IMR-90 (cell line): Measurements from ENCODE around the gene ONECUT1. TPM values are rescaled to one million over a fixed set of nuclear protein-coding genes. Genes with fewer than 3 reads are reported as not detected.

Experiments
- ATAC-seq: fragments of 200-7000 bp; cut with Tn5 transposase; 2 replicates; pipeline ENCODE4 v1.9.1; 2020; ENCODE audit warnings: low read depth, mild to moderate bottlenecking, moderate library complexity
- BruUV-seq: library from RNA; stranded (reverse); fragments of 400-500 nt; replicated peaks from 2 replicates; lab custom pipeline; 2021; lab: Mats Ljungman, UMichigan
- CTCF ChIA-PET: fragments of 300-600 bp; formaldehyde crosslinking; extraction: SDS; loops from one replicate; lab custom pipeline; 2021; ENCODE audit warnings: antibody characterized with exemption; lab: Yijun Ruan, JAX
- POLR2A ChIA-PET: fragments of 300-600 bp; sonication (Branson Sonifier 250); formaldehyde crosslinking; loops from one replicate; lab custom pipeline; 2022; ENCODE audit warnings: antibody characterized with exemption; ENCODE audit not compliant: unreplicated experiment; lab: Charles Lee
- DNase-seq: peaks from one replicate; pipeline ENCODE4 v3.0.0; 2013
- H2AFZ ChIP-seq: replicated peaks from 2 replicates; pipeline ENCODE3; 2013; ENCODE audit warnings: low read length, mild to moderate bottlenecking; ENCODE audit not compliant: poor library complexity
- H2AK5ac ChIP-seq: 2 replicates; pipeline ENCODE4 v1.6.1; 2013; ENCODE audit warnings: low read depth, low read length, inconsistent platforms
- H2AK9ac ChIP-seq: replicated peaks from 2 replicates; pipeline ENCODE3; 2013; ENCODE audit warnings: mild to moderate bottlenecking, low read depth, low read length, moderate library complexity; ENCODE audit not compliant: poor library complexity
- H2BK120ac ChIP-seq: 2 replicates; pipeline ENCODE4 v1.6.1; 2013; ENCODE audit warnings: low read depth, low read length, inconsistent platforms
- H2BK15ac ChIP-seq: 3 replicates; pipeline ENCODE4 v1.6.1; 2013; ENCODE audit warnings: low read depth, low read length, inconsistent platforms
- H2BK20ac ChIP-seq: 2 replicates; pipeline ENCODE4 v1.6.1; 2013; ENCODE audit warnings: low read depth, mild to moderate bottlenecking, inconsistent platforms, low read length, moderate library complexity
- H2BK5ac ChIP-seq: 2 replicates; pipeline ENCODE4 v1.6.1; 2013; ENCODE audit warnings: mild to moderate bottlenecking, low read depth, low read length, inconsistent platforms; ENCODE audit not compliant: poor library complexity, severe bottlenecking
- H3K14ac ChIP-seq: replicated peaks from 2 replicates; pipeline ENCODE4 v1.6.1; 2013; ENCODE audit warnings: low read depth, low read length, inconsistent platforms
- H3K18ac ChIP-seq: 2 replicates; pipeline ENCODE4 v1.6.1; 2013; ENCODE audit warnings: low read depth, low read length, control low read depth
- H3K23ac ChIP-seq: 2 replicates; pipeline ENCODE4 v1.6.1; 2013; ENCODE audit warnings: low read depth, low read length, inconsistent platforms
- H3K27ac ChIP-seq: 2 replicates; pipeline ENCODE4 v1.5.1; 2013; ENCODE audit warnings: mild to moderate bottlenecking, control low read depth, low read length; ENCODE audit not compliant: insufficient read depth
- H3K27me3 ChIP-seq: 2 replicates; pipeline ENCODE4 v1.6.1; 2013; ENCODE audit warnings: low read length; ENCODE audit not compliant: control insufficient read depth, insufficient read depth
- H3K36me3 ChIP-seq: 2 replicates; pipeline ENCODE4 v1.6.1; 2013; ENCODE audit warnings: low read length, mixed read lengths; ENCODE audit not compliant: control insufficient read depth, insufficient read depth
- H3K4ac ChIP-seq: 2 replicates; pipeline ENCODE4 v1.6.1; 2013; ENCODE audit warnings: low read depth, low read length, inconsistent platforms
- H3K4me1 ChIP-seq: 2 replicates; pipeline ENCODE4 v1.6.1; 2013; ENCODE audit warnings: low read length, mixed read lengths; ENCODE audit not compliant: control insufficient read depth, insufficient read depth
- H3K4me2 ChIP-seq: 2 replicates; pipeline ENCODE4 v1.6.1; 2013; ENCODE audit warnings: low read depth, mild to moderate bottlenecking, control low read depth, low read length, moderate library complexity
- H3K4me3 ChIP-seq: 2 replicates; pipeline ENCODE4 v1.5.1; 2013; ENCODE audit warnings: low read depth, mild to moderate bottlenecking, control low read depth, low read length, moderate library complexity; ENCODE audit not compliant: insufficient read depth
- H3K56ac ChIP-seq: 2 replicates; pipeline ENCODE4 v1.6.1; 2013; ENCODE audit warnings: low read length, inconsistent platforms; ENCODE audit not compliant: insufficient read depth; ENCODE audit errors: extremely low read depth
- H3K79me1 ChIP-seq, 2 experiments: 2 replicates each; pipeline ENCODE4 v1.6.1; 2013; ENCODE audit warnings: low read length in 2 of 2, inconsistent platforms in 1 of 2, low read depth in 1 of 2
- H3K9ac ChIP-seq: 2 replicates; pipeline ENCODE4 v1.6.1; 2013; ENCODE audit warnings: low read depth, low read length, control low read depth
- H3K9me1 ChIP-seq: 2 replicates; pipeline ENCODE4 v1.6.1; 2013; ENCODE audit warnings: low read length, inconsistent platforms; ENCODE audit not compliant: insufficient read depth
- H3K9me3 ChIP-seq: 2 replicates; pipeline ENCODE4 v1.6.1; 2013; ENCODE audit warnings: low read length; ENCODE audit not compliant: control insufficient read depth, insufficient read depth
- H4K20me1 ChIP-seq: 2 replicates; pipeline ENCODE4 v1.6.1; 2013; ENCODE audit warnings: low read length, inconsistent platforms; ENCODE audit not compliant: insufficient read depth
- H4K5ac ChIP-seq: 2 replicates; pipeline ENCODE4 v1.6.1; 2013; ENCODE audit warnings: mild to moderate bottlenecking, low read depth, low read length, control low read depth
- H4K8ac ChIP-seq, 2 experiments: 2 replicates each; pipeline ENCODE4 v1.6.1; 2013; ENCODE audit warnings: low read depth in 2 of 2, low read length in 2 of 2, control low read depth in 1 of 2, inconsistent platforms in 1 of 2
- H4K91ac ChIP-seq: 2 replicates; pipeline ENCODE4 v1.6.1; 2013; ENCODE audit warnings: low read depth, low read length, inconsistent platforms; ENCODE audit not compliant: insufficient read depth
- BHLHE40 ChIP-seq: fragments of 150-350 bp; IDR thresholded peaks from 2 replicates; pipeline ENCODE4 v1.6.1; 2016; ENCODE audit warnings: mild to moderate bottlenecking, low read depth, low read length
- CEBPB ChIP-seq: IDR thresholded peaks from 2 replicates; pipeline ENCODE4 v1.6.1; 2012; ENCODE audit warnings: low read depth, low read length, improper control_type of control experiment
- CHD1 ChIP-seq: IDR thresholded peaks from 2 replicates; pipeline ENCODE4 v1.6.1; 2012; ENCODE audit warnings: low read depth, low read length, improper control_type of control experiment
- ELK1 ChIP-seq: fragments of 150-350 bp; IDR thresholded peaks from 2 replicates; pipeline ENCODE4 v1.6.1; 2016; ENCODE audit warnings: low read depth, mild to moderate bottlenecking, low read length, moderate library complexity, borderline replicate concordance
- FOS ChIP-seq: fragments of 150-350 bp; IDR thresholded peaks from 2 replicates; pipeline ENCODE4 v1.6.1; 2016; ENCODE audit warnings: low read depth, low read length
- MAFK ChIP-seq: IDR thresholded peaks from 2 replicates; pipeline ENCODE4 v1.6.1; 2012; ENCODE audit warnings: low read depth, low read length, improper control_type of control experiment
- MAZ ChIP-seq: IDR thresholded peaks from 2 replicates; pipeline ENCODE4 v1.6.1; 2012; ENCODE audit warnings: low read depth, mild to moderate bottlenecking, low read length, improper control_type of control experiment, moderate library complexity, borderline replicate concordance
- MXI1 ChIP-seq: IDR thresholded peaks from 2 replicates; pipeline ENCODE4 v1.6.1; 2012; ENCODE audit warnings: low read depth, mild to moderate bottlenecking, low read length, moderate library complexity, borderline replicate concordance
- NFE2L2 ChIP-seq: fragments of 150-350 bp; IDR thresholded peaks from 2 replicates; pipeline ENCODE4 v1.6.1; 2016; ENCODE audit warnings: low read depth, mild to moderate bottlenecking, low read length
- POLR2A ChIP-seq: IDR thresholded peaks from 2 replicates; pipeline ENCODE4 v1.6.1; 2012; ENCODE audit warnings: mild to moderate bottlenecking, low read depth, low read length
- RAD21 ChIP-seq: IDR thresholded peaks from 2 replicates; pipeline ENCODE4 v1.6.1; 2012; ENCODE audit warnings: low read length, improper control_type of control experiment
- RCOR1 ChIP-seq: IDR thresholded peaks from 2 replicates; pipeline ENCODE4 v1.6.1; 2012; ENCODE audit warnings: mild to moderate bottlenecking, low read length, improper control_type of control experiment; ENCODE audit not compliant: insufficient replicate concordance
- RFX5 ChIP-seq: IDR thresholded peaks from 2 replicates; pipeline ENCODE4 v1.8.0; 2012; ENCODE audit warnings: low read depth, mild to moderate bottlenecking, low read length, moderate library complexity
- SMC3 ChIP-seq: fragments of 150-350 bp; IDR thresholded peaks from 2 replicates; pipeline ENCODE4 v1.6.1; 2016; ENCODE audit warnings: low read depth, mild to moderate bottlenecking, antibody characterized with exemption, low read length, moderate library complexity
- WGBS, 2 experiments: methylation state at CpG; one replicate each; pipeline versions ENCODE4 v1.1.5 to v1.1.7; 2013; ENCODE audit warnings: missing lambda C conversion rate in 2 of 2; ENCODE audit not compliant: insufficient read length in 1 of 2; ENCODE audit errors: extremely low coverage in 2 of 2; 5-methylcytosine and 5-hydroxymethylcytosine counted together
- dilution Hi-C: fragments of 300-500 bp; cut with HindIII; formaldehyde crosslinking; loops from one replicate; pipeline ENCODE4 v1.14.3; 2018; ENCODE audit warnings: low sequenced_read_pairs; ENCODE audit not compliant: unreplicated experiment
- in situ Hi-C: fragments of 300-500 bp; cut with MboI; formaldehyde crosslinking; loops from 3 replicates; pipeline ENCODE4 v1.14.3; 2019; ENCODE audit warnings: low sequenced_read_pairs, inconsistent platforms, mixed read lengths
- intact Hi-C: fragments of 100-400 bp; cut with micrococcal nuclease; formaldehyde crosslinking; loops from 2 replicates; pipeline ENCODE4 v1.10.0; 2022
- polyA plus RNA-seq, 3 experiments: library from polyadenylated mRNA; depleted of rRNA; stranded (reverse); fragments of >200 nt; gene quantifications; 2 replicates each; pipeline ENCODE4 v1.2.3, GENCODE V29; 2012; ENCODE audit warnings: low replicate concordance in 1 of 3
- total RNA-seq: library from RNA; depleted of rRNA; stranded (reverse); fragments of >200 nt; gene quantifications from 2 replicates; pipeline ENCODE4 v1.2.3, GENCODE V29; 2012
- TF ChIP-seq, protein P1 (sequence below): fragments of 150-350 bp; IDR thresholded peaks from 2 replicates; pipeline ENCODE4 v1.6.1; 2017; ENCODE audit warnings: mild to moderate bottlenecking, antibody characterized with exemption, low read length, low read depth
- TF ChIP-seq, protein P2 (sequence below): conservative IDR thresholded peaks from 2 replicates; pipeline ENCODE4 v1.5.1; 2012; ENCODE audit warnings: mild to moderate bottlenecking, low read depth, low read length, improper control_type of control experiment

The ONECUT1 gene
- total and polyA plus RNA-seq, 2 of the 4 experiments (the other 2 are of a cell fraction): not detected

DNA sequence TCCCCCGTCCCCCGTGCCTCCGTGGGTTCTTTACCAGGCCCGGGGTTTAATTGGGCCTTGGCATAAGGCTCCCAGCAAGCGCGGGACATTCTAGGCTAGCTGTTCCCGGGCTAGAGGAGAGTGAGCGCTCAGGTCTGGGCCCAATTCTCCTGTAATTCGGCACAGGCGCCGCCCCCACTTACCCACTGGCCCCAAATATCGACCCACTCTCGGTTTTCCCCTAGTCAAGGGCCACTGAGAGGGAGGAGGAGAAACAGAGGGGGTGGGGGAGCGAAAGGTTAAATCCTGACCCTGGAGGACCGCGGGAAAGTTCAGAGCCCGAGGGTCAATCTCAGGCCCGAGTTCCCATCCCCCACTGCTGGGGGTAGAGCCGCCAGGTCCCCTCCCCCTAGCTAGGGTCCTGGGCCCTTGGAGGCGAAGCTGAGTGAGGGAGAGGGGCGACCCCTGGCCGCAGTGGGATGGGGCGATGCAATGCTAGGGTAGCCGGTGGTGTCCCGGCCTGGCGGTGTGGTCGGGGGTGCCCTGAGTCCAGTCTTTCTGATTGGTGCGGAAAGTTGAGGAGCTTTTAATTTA, 8.5 kb upstream of the ONECUT1 start:
- Histone ChIP-seq H2AFZ (no peak overlapping the region), H3K18ac (no peak overlapping the region), H2BK15ac (no peak overlapping the region), H2AK9ac (no peak overlapping the region), H3K36me3 (no peaks in the 10 kb centered on the region), H3K27ac (no peak overlapping the region), H3K79me1 (no peaks in the 10 kb centered on the region), H3K56ac (no peak overlapping the region), H2BK120ac (no peak overlapping the region), H4K20me1 (no peaks in the 10 kb centered on the region), H3K27me3 (peaks cover 94% of the 10 kb centered on the region), H3K9me1 (no peaks in the 10 kb centered on the region), H3K9me3 (peaks cover 13% of the 10 kb centered on the region), H4K8ac (no peak overlapping the region), H2AK5ac (no peak overlapping the region), H3K4me1 (no peaks in the 10 kb centered on the region; the same call in 1 of the 2 replicates), H2BK5ac (no peak overlapping the region), H3K9ac (no peak overlapping the region), H4K5ac (no peak overlapping the region), H3K23ac (no peak overlapping the region), H2BK20ac (no peak overlapping the region), H3K14ac (no peak overlapping the region), H4K91ac (no peak overlapping the region), H3K4me3 (no peak overlapping the region), H3K4me2 (no peak overlapping the region), H3K4ac (no peak overlapping the region)
- dilution Hi-C loops: no loop called here
- ChIA-PET POLR2A (no interaction called here), CTCF (no interaction called here)
- no peak for ATAC-seq
- no TSS peak for BruUV-seq
- no peak for DNase-seq
- WGBS, 2 experiments: no CpG with 5 or more reads among the region's 28 CpGs
- in situ Hi-C loops: no loop called here
- TF ChIP-seq MXI1 (no peak), RFX5 (no peak), RCOR1 (no peak), RAD21 (no peak), NFE2L2 (no peak), BHLHE40 (no peak), MAZ (no peak), CEBPB (no peak), CHD1 (no peak), FOS (no peak), POLR2A (no peak), MAFK (no peak), ELK1 (no peak), SMC3 (no peak)
- TF ChIP-seq, protein P1, sequence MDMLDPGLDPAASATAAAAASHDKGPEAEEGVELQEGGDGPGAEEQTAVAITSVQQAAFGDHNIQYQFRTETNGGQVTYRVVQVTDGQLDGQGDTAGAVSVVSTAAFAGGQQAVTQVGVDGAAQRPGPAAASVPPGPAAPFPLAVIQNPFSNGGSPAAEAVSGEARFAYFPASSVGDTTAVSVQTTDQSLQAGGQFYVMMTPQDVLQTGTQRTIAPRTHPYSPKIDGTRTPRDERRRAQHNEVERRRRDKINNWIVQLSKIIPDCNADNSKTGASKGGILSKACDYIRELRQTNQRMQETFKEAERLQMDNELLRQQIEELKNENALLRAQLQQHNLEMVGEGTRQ: no peak
- TF ChIP-seq, protein P2, sequence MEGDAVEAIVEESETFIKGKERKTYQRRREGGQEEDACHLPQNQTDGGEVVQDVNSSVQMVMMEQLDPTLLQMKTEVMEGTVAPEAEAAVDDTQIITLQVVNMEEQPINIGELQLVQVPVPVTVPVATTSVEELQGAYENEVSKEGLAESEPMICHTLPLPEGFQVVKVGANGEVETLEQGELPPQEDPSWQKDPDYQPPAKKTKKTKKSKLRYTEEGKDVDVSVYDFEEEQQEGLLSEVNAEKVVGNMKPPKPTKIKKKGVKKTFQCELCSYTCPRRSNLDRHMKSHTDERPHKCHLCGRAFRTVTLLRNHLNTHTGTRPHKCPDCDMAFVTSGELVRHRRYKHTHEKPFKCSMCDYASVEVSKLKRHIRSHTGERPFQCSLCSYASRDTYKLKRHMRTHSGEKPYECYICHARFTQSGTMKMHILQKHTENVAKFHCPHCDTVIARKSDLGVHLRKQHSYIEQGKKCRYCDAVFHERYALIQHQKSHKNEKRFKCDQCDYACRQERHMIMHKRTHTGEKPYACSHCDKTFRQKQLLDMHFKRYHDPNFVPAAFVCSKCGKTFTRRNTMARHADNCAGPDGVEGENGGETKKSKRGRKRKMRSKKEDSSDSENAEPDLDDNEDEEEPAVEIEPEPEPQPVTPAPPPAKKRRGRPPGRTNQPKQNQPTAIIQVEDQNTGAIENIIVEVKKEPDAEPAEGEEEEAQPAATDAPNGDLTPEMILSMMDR: no peak
- intact Hi-C loops: no loop called here
